Stimulated activated CD8-positive, alpha-beta memory T cell treated with anti-CD3 and anti-CD28 coated beads, Interleukin-2, amount 100 ng/mL, for 1 hour (primary cell): ENCODE results near the gene CCL8.

ENCODE experiments used
- DNase-seq, 2 donors: peaks; one replicate each; pipeline ENCODE4 v3.0.0-alpha.2; 2020; ENCODE audit warnings: low read depth in 2 of 2

CCL8 gene

GRCh38 chr17:34319039-34319483, at the start of gene CCL8:
CCL8 (plus strand) TSS chr17:34319435; CDS start chr17:34319502, 67 bp downstream.
- DNase-seq: no peak

GRCh38 chr17:34269969-34270368, 49.3 kb upstream of the CCL8 start, which contains the start of gene CCL7:
CCL7 (plus strand) TSS chr17:34270221; CDS start chr17:34270291, 70 bp downstream.
- no peak for DNase-seq

- no peak for DNase-seq
Measured at GRCh38 chr17:34275881-34276280, 43.4 kb upstream of the CCL8 start.

GRCh38 chr17:34276826-34277225, 42.4 kb upstream of the CCL8 start:
- DNase-seq: no peak

GRCh38 chr17:34283571-34283970, 35.7 kb upstream of the CCL8 start:
- no peak for DNase-seq

- DNase-seq: no peak
Measured at GRCh38 chr17:34285286-34285792, 33.9 kb upstream of the CCL8 start, which contains the start of gene CCL11. CCL11 (plus strand) TSS chr17:34285742; CDS start chr17:34285809, 67 bp downstream.

- no peak for DNase-seq
Measured at GRCh38 chr17:34287875-34288274, 31.4 kb upstream of the CCL8 start.

GRCh38 chr17:34290586-34290985, 28.6 kb upstream of the CCL8 start:
- no peak for DNase-seq

- DNase-seq: no peak
Measured at GRCh38 chr17:34291721-34292348, 27.4 kb upstream of the CCL8 start.

- DNase-seq: no peak
Measured at GRCh38 chr17:34299027-34299426, 20.2 kb upstream of the CCL8 start.

GRCh38 chr17:34299956-34300577, 19.2 kb upstream of the CCL8 start:
- DNase-seq: no peak

- DNase-seq: no peak
Measured at GRCh38 chr17:34300652-34301370, 18.4 kb upstream of the CCL8 start.

GRCh38 chr17:34301986-34302385, 17.2 kb upstream of the CCL8 start:
- no peak for DNase-seq

- no peak for DNase-seq
Measured at GRCh38 chr17:34302636-34303035, 16.6 kb upstream of the CCL8 start.

GRCh38 chr17:34303606-34304005, 15.6 kb upstream of the CCL8 start:
- DNase-seq: no peak

GRCh38 chr17:34305061-34305460, 14.2 kb upstream of the CCL8 start:
- no peak for DNase-seq

GRCh38 chr17:34305606-34306005, 13.6 kb upstream of the CCL8 start:
- DNase-seq: no peak

- DNase-seq: no peak
Measured at GRCh38 chr17:34306466-34306865, 12.8 kb upstream of the CCL8 start.

- no peak for DNase-seq
Measured at GRCh38 chr17:34307110-34307509, 12.1 kb upstream of the CCL8 start.

GRCh38 chr17:34308371-34308770, 10.9 kb upstream of the CCL8 start:
- no peak for DNase-seq

- DNase-seq: no peak
Measured at GRCh38 chr17:34311291-34311690, 7.9 kb upstream of the CCL8 start.

- no peak for DNase-seq
Measured at GRCh38 chr17:34312080-34312479, 7.2 kb upstream of the CCL8 start.

- DNase-seq: no peak
Measured at GRCh38 chr17:34313164-34313563, 6.1 kb upstream of the CCL8 start.
